ENCODE data around the gene ARFIP1.

DNA sequence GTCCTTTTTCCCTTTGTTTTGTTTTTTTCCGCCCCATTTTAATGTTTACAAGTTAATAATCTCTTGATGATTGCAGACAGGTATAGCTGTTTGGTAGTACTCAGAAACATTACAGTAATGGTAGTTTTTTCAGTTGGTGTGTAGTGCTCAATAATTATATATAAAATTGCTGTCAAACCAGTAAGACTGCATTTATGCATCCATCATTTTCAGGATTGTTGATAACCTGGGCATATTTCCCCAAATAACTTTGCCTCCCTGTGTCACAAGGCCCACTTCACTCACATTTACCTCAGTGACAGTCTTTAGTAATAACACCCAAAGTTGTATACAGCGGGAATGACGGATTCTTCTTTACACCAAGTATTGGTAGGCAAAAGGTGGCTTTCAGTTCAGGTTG, 16.1 kb downstream of the ARFIP1 start:
- TF ChIP-seq SRF (IDR thresholded peaks at IDR 0.05; ENCODE audit: low read depth, low read length) (no peak), TEAD4 (IDR thresholded peaks at IDR 0.05; ENCODE audit: low read depth, low read length) (no peak)
